GM04503 (cell line): ENCODE measurements around the gene EPB41L5.
"Not testable (repeated sequence)": the region's sequence is repeated elsewhere in the genome, so short reads cannot be mapped to it uniquely, and the experiment has no call there.

Source experiments
- DNase-seq: peaks from one replicate; pipeline ENCODE4 v3.0.0-alpha.2; 2012; ENCODE audit warnings: low read depth

Gene EPB41L5

DNA sequence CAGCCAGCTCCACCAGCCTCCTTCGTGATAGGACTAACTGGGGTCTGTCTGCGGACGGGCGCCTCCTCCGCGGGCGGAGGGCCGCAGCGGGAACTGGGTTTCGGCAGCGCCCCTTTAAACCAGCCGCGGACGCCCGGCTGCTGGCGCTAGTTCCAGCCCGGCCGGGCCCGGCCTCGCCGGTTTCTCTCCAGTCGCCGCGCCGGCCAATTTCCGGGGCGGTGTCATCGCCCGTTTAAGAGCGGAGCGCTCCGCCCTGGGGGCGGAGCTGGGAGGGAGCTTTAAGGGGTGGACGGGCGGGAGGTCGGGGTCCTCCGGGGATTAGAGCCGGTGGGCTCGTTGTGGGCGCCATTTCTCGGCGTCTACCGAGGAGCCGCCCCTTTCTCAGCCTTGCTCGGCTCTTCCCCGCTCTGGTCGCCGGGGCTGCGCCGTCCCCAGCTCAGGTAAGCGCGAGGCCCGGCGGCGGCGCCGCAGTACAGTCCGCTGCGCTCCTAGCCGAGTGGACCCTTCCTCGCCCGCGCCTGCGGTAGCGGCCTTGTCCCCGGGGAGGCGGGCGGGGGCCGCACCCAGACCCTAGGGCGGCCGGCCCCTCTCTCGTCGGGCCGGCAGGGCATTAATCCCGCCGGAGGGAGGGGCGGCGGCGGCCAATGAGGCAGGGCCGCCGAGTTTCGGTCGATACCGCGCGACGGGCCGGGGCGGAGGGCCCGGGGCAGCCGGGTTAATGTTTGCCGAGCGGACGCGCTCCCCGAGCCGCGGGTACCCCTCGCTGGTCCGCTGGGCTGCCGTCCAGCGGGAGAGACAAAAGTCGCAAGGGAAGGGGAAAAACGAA, at the start of gene EPB41L5:
Gene EPB41L5, plus strand, starts transcription at position 307 of the 826 bp plus-strand sequence. CDS start 6,008 bp downstream, outside the sequence.
- peak; percentile 55 for DNase-seq

DNA sequence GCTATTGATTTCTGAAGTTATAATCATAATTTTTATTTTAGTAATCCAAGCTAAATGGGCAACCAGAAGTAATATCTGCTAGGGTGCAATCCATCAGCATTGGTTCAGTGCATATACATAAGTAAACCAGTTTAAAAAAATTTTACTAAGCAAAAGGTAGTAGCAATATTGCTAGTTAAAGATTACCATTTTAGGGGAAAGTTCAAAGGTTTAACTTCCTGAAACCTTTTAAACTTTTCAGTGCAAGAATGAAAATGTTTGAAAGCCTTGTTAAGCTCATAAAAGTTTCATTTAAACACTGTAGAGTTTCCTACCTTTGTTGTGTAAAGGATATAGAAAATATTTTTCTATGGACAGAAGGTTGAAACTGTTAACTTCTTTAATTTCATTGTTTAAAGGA, 31.0 kb upstream of the EPB41L5 start:
- no peak for DNase-seq

DNA sequence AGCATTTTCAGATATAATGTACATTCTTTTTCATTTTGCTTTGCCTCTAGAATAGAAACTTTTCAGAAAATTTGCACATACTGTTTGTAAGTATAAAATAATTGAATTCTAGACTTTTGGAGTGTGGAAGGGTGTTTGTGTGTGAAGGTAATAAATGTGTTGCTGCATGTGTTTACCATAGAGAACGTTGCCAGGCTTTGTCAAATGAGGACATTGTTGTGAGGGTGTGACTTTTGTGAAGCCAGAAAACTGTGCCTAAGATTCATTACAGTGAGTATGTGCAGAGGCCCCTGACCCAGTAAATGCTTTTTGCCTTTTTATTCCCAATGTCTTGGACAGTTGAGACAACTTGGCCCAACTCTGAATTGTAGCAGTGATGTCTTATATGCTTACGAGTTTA, 30.4 kb upstream of the EPB41L5 start:
- no peak for DNase-seq

- no peak for DNase-seq
These were observed 29.8 kb upstream of the EPB41L5 start for GRCh38 chr2:119983108-119983507.

GRCh38 chr2:119996148-119996547, 16.7 kb upstream of the EPB41L5 start:
- no peak for DNase-seq

DNA sequence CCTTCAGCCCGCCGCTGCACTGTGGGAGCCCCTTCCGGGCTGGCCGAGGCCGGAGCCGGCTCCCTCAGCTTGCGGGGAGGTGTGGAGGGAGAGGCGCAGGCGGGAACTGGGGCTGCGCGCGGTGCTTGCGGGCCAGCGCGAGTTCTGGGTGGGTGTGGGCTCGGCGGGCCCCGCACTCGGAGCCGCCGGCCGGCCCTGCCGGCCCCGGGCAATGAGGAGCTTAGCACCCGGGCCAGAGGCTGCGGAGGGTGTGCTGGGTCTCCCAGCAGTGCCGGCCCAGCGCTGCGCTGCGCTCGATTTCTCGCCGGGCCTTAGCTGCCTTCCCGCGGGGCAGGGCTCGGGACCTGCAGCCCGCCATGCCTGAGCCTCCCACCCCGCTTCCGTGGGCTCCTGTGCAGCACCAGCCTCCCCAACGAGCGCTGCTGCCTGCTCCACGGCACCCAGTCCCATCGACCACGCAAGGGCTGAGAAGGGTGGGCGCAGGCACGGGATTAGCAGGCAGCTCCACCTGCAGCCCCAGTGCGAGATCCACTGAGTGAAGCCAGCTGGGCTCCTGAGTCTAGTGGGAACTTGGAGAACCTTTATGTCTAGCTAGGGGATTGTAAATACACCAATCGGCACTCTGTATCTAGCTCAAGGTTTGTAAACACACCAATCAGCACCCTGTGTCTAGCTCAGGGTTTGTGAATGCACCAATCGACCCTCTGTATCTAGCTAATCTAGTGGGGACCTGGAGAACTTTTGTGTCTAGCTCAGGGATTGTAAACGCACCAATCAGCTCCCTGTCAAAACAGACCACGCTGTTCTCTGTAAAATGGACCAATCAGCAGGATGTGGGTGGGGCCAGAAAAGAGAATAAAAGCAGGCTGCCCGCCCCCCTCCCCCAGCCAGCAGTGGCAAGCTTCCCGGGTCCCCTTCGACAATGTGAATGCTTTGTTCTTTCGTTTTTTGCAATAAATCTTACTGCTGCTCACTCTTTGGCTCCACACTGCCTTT, 15.7 kb upstream of the EPB41L5 start:
- not testable (repeated sequence) for DNase-seq

GRCh38 chr2:120001471-120001870, 11.4 kb upstream of the EPB41L5 start:
- DNase-seq = no peak

DNA sequence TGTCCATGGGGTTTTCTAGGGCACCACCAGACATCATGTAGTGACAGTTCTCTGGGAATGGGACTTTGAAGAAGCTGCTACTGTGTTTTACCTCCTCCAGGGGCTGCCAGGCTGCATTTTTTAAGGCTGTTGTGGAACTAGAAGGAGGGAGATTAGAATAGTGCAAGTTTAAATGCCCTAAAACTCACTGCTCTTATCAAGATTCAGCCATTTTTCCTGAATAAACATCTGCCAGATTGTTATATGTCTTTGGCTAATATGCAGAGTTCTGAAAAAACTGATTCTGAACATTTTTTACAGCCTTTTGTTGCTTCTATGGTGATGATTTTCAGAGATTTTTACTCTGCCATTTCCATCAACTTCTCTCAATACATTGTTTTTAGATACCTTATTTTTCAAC, 8.6 kb upstream of the EPB41L5 start:
- DNase-seq = no peak

- no peak for DNase-seq
These were observed 6.9 kb upstream of the EPB41L5 start for GRCh38 chr2:120005834-120006521.

DNA sequence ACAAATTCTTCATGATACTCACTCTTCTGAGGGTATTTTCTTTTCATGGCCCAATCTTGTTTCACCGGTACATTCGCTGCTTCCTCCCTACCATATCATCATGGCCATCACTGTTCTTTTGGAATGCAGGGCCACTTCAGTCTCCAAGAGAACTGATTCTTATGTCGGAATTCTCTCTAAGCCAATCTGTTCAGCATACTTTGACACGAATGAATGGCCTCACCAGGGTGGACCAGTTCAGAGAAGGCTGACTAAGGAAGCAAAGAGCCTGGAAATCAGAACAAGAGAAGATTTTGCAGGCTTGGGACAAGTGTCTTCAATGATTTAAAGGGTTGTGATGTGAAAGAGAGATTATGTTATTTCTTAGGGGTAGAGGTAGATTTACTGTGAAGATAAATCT, 5.0 kb upstream of the EPB41L5 start:
- no peak for DNase-seq

GRCh38 chr2:120012363-120012762, 514 bp upstream of the EPB41L5 start:
- DNase-seq = no peak

GRCh38 chr2:120013597-120014223, 833 bp downstream of the EPB41L5 start:
- no peak for DNase-seq

DNA sequence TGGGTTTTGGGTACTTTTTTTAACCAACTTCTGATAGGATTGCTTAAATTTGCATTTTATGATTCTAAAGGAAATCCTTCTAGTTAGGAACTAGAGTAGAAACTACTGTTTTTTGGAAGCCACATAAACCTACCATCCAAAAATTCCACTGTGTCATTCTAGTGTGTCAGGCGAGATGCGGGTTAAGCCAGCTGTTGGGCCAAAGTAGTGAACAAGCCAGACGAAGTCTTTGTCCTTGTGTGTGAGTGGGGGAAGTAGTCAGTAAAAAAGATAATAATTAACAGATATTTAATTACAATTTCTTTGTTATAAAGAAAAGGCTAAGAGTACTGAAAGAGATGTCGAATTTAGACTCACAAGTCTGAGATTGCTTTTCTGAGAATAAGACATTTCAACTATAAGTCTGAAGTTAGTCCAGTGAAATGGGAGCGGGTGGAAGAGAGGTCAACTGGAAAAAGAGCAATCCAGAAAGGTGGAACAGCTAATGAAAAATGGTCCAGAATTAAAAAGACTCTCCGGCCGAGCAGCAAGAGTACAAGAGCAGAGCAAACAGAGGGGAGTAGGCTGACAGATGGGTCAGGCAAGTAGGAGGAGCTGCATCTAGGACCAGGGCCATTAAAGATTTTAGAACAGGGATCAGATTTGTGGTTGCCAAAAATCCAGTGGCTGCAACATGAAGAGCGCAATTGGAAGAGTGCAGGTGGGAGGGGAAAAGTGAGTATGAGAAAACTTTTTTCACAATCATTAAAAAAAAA, 1.5 kb downstream of the EPB41L5 start:
- no peak for DNase-seq

DNA sequence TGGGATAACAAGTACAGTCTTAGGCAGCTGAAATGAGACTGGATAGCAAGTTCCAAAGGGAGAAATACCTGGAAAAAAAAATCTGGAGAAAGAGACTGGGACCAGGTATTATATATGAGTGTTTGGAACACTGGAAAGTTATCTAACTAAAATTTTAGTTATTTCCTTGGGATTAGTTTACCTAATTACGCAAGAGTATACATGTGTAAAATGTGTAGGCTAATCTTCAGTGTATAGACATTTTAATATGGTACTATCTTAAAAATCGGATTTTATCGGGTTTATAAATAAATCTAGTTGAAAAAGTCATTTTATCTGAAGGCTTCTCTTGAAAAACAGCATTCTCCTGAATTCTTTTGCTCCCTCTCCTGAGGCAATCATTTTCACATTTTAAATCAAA, 3.9 kb downstream of the EPB41L5 start:
- DNase-seq = no peak

DNA sequence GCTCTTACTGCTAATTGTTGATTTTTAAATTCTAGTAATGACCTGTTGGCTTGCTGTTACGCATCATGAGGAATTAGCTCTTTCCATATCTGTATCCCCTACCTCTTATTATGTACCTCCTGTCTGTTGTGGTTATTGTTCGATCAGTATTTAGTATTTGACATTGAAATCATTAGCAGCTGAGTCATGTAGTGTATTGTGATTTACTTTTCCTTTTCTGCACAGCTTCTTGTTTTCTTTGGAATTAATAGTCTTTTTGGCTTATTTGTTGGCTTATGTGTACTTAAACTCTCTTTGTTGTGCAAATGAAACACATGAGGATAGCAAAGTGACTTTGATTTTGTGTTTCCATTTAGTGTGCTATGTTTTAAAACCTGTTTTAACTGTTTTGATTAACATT, 4.3 kb downstream of the EPB41L5 start:
- DNase-seq = no peak

GRCh38 chr2:120018549-120018948, 5.7 kb downstream of the EPB41L5 start:
- no peak for DNase-seq

DNA sequence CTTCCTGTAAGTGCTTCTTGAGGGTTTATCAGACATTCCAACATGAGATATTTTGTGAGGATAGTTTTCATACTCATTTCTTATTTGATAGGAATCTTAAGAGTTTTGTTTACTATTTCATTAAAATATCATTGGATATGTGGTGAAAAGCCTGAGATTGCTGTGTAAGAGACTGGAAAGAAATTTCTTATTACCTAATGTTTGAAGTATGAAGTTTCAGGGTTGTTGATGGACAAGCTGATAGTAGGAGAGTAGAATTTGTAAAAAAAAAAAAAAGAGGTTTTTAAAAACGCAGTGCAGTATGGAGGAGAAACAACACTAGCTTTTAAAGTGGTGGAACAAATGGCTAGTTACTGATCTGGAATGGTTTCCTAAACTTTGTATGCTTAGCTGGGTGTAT, 7.7 kb downstream of the EPB41L5 start:
- no peak for DNase-seq

DNA sequence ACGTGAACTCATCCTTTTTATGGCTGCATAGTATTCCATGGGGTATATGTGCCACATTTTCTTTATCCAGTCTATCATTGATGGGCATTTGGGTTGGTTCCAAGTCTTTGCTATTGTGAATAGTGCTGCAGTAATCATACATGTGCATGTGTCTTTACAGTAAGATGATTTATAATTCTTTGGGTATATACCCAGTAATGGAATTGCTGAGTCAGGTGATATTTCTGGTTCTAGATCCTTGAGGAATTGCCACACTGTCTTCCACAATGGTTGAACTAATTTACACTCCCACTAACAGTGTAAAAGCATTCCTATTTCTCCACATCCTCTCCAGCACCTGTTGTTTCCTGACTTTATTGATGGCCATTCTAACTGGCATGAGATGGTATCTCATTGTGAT, 9.6 kb downstream of the EPB41L5 start:
- not testable (repeated sequence) for DNase-seq

GRCh38 chr2:120026890-120027289, 14.0 kb downstream of the EPB41L5 start:
- DNase-seq = no peak

GRCh38 chr2:120028795-120029194, 15.9 kb downstream of the EPB41L5 start:
- DNase-seq = no peak
